ENCODE results near the gene TRIM60.
"Not testable (repeated sequence)": the region's sequence is repeated elsewhere in the genome, so short reads cannot be mapped to it uniquely, and the experiment has no call there.

Gene TRIM60

GRCh38 chr4:165031436-165032211 lies at the start of gene TRIM60:
TSS of gene TRIM60 (plus strand) at chr4:165031999. CDS start at chr4:165040073, 8,074 bp downstream.
- H3K4me3 Mint-ChIP-seq: no peak within 1 kb of the TSS
- no peak within 1 kb of the TSS for H3K27ac Mint-ChIP-seq
- no peaks in the 10 kb centered on the region for H3K36me3 Mint-ChIP-seq
- no peak for DNase-seq
- peaks cover 0 to 17% of the 10 kb centered on the region in 2 donors for H3K27me3 Mint-ChIP-seq
- no peaks in the 10 kb centered on the region for H3K4me1 Mint-ChIP-seq
- H3K9me3 Mint-ChIP-seq: peaks cover 0 to 2% of the 10 kb centered on the region in 2 donors
- ATAC-seq (replicated peaks): no peak

GRCh38 chr4:164989471-164989870 lies 42.3 kb upstream of the TRIM60 start:
- Mint-ChIP-seq H3K9me3 (peaks cover 0 to 2% of the 10 kb centered on the region in 2 donors), H3K36me3 (no peaks in the 10 kb centered on the region), H3K4me1 (no peaks in the 10 kb centered on the region), H3K4me3 (no peak overlapping the region), H3K27ac (no peak overlapping the region), H3K27me3 (no peaks in the 10 kb centered on the region)
- DNase-seq (no peak), ATAC-seq (replicated peaks) (no peak)

GRCh38 chr4:164990786-164991185 lies 41.0 kb upstream of the TRIM60 start:
- H3K27ac Mint-ChIP-seq; H3K4me3 Mint-ChIP-seq; ATAC-seq (replicated peaks); DNase-seq; H3K36me3 Mint-ChIP-seq; H3K4me1 Mint-ChIP-seq; H3K9me3 Mint-ChIP-seq; H3K27me3 Mint-ChIP-seq: not testable (repeated sequence)

GRCh38 chr4:164996123-164996522 lies 35.7 kb upstream of the TRIM60 start:
- not testable (repeated sequence) for H3K36me3 Mint-ChIP-seq; ATAC-seq (replicated peaks); H3K27ac Mint-ChIP-seq; DNase-seq; H3K9me3 Mint-ChIP-seq; H3K4me3 Mint-ChIP-seq; H3K4me1 Mint-ChIP-seq
- H3K27me3 Mint-ChIP-seq: peaks cover 5 to 16% of the 10 kb centered on the region in 2 donors

GRCh38 chr4:164997324-164997723 lies 34.5 kb upstream of the TRIM60 start:
- Mint-ChIP-seq H3K4me1 (no peaks in the 10 kb centered on the region), H3K4me3 (no peak overlapping the region), H3K27ac (no peak overlapping the region), H3K9me3 (no peaks in the 10 kb centered on the region), H3K36me3 (no peaks in the 10 kb centered on the region), H3K27me3 (peaks cover 5 to 16% of the 10 kb centered on the region in 2 donors)
- DNase-seq (no peak), ATAC-seq (replicated peaks) (no peak)

GRCh38 chr4:164997941-164998340 lies 33.9 kb upstream of the TRIM60 start:
- H3K36me3 Mint-ChIP-seq: no peaks in the 10 kb centered on the region
- H3K9me3 Mint-ChIP-seq: no peaks in the 10 kb centered on the region
- H3K27me3 Mint-ChIP-seq: peaks cover 5 to 16% of the 10 kb centered on the region in 2 donors
- no peak for ATAC-seq (replicated peaks)
- no peak overlapping the region for H3K27ac Mint-ChIP-seq
- H3K4me1 Mint-ChIP-seq: no peaks in the 10 kb centered on the region
- no peak for DNase-seq
- H3K4me3 Mint-ChIP-seq: no peak overlapping the region

- not testable (repeated sequence) for ATAC-seq (replicated peaks); H3K4me3 Mint-ChIP-seq; DNase-seq; H3K27ac Mint-ChIP-seq; H3K4me1 Mint-ChIP-seq; H3K9me3 Mint-ChIP-seq; H3K36me3 Mint-ChIP-seq
- H3K27me3 Mint-ChIP-seq: peaks cover 5 to 16% of the 10 kb centered on the region in 2 donors
Measured at GRCh38 chr4:164998526-164999080, 33.2 kb upstream of the TRIM60 start.

- DNase-seq; ATAC-seq (replicated peaks); H3K27ac Mint-ChIP-seq; H3K9me3 Mint-ChIP-seq; H3K4me3 Mint-ChIP-seq; H3K36me3 Mint-ChIP-seq; H3K4me1 Mint-ChIP-seq: not testable (repeated sequence)
- H3K27me3 Mint-ChIP-seq: peaks cover 8 to 23% of the 10 kb centered on the region in 2 donors
Measured at GRCh38 chr4:165001957-165002356, 29.8 kb upstream of the TRIM60 start.

GRCh38 chr4:165005352-165005925 lies 26.4 kb upstream of the TRIM60 start:
- no peaks in the 10 kb centered on the region for H3K4me1 Mint-ChIP-seq
- H3K27ac Mint-ChIP-seq: no peak overlapping the region
- H3K27me3 Mint-ChIP-seq: peaks cover 11 to 15% of the 10 kb centered on the region in 2 donors
- ATAC-seq (replicated peaks): no peak
- DNase-seq: no peak
- no peaks in the 10 kb centered on the region for H3K36me3 Mint-ChIP-seq
- no peak overlapping the region for H3K4me3 Mint-ChIP-seq
- H3K9me3 Mint-ChIP-seq: no peaks in the 10 kb centered on the region

GRCh38 chr4:165006456-165006855 lies 25.3 kb upstream of the TRIM60 start:
- Mint-ChIP-seq H3K27me3 (peaks cover 20 to 24% of the 10 kb centered on the region in 2 donors), H3K36me3 (no peaks in the 10 kb centered on the region), H3K4me3 (no peak overlapping the region)

GRCh38 chr4:165006886-165007285 lies 24.9 kb upstream of the TRIM60 start:
- no peaks in the 10 kb centered on the region for H3K36me3 Mint-ChIP-seq
- H3K27me3 Mint-ChIP-seq: peaks cover 20 to 24% of the 10 kb centered on the region in 2 donors
- no peaks in the 10 kb centered on the region for H3K9me3 Mint-ChIP-seq
- no peaks in the 10 kb centered on the region for H3K4me1 Mint-ChIP-seq
- ATAC-seq (replicated peaks): no peak
- no peak for DNase-seq
- H3K4me3 Mint-ChIP-seq: no peak overlapping the region
- H3K27ac Mint-ChIP-seq: no peak overlapping the region

More at GRCh38 chr4:165006456-165006855, 25.3 kb upstream of the TRIM60 start:
- DNase-seq (no peak), ATAC-seq (replicated peaks) (no peak)
- no peak overlapping the region for H3K27ac Mint-ChIP-seq
- no peaks in the 10 kb centered on the region for H3K4me1 Mint-ChIP-seq
- H3K9me3 Mint-ChIP-seq: no peaks in the 10 kb centered on the region

- peak in 1 of 2 donors; percentile 41 for ATAC-seq (replicated peaks)
- no peak overlapping the region for H3K27ac Mint-ChIP-seq
- H3K4me3 Mint-ChIP-seq: no peak overlapping the region
- H3K9me3 Mint-ChIP-seq: no peaks in the 10 kb centered on the region
- H3K36me3 Mint-ChIP-seq: no peaks in the 10 kb centered on the region
- peaks cover 20 to 35% of the 10 kb centered on the region in 2 donors for H3K27me3 Mint-ChIP-seq
- DNase-seq: no peak
- H3K4me1 Mint-ChIP-seq: no peaks in the 10 kb centered on the region
Measured at GRCh38 chr4:165009493-165010227, 22.1 kb upstream of the TRIM60 start.

- no peak for DNase-seq
- H3K4me3 Mint-ChIP-seq: no peak overlapping the region
- no peak overlapping the region for H3K27ac Mint-ChIP-seq
- no peak for ATAC-seq (replicated peaks)
- H3K36me3 Mint-ChIP-seq: no peaks in the 10 kb centered on the region
- H3K4me1 Mint-ChIP-seq: no peaks in the 10 kb centered on the region
- no peaks in the 10 kb centered on the region for H3K9me3 Mint-ChIP-seq
- peaks cover 20 to 26% of the 10 kb centered on the region in 2 donors for H3K27me3 Mint-ChIP-seq
Measured at GRCh38 chr4:165010487-165010886, 21.3 kb upstream of the TRIM60 start.

- no peaks in the 10 kb centered on the region for H3K9me3 Mint-ChIP-seq
- peaks cover 20 to 26% of the 10 kb centered on the region in 2 donors for H3K27me3 Mint-ChIP-seq
- no peak for ATAC-seq (replicated peaks)
- DNase-seq: no peak
- H3K4me3 Mint-ChIP-seq: no peak overlapping the region
- H3K4me1 Mint-ChIP-seq: no peaks in the 10 kb centered on the region
- no peak overlapping the region for H3K27ac Mint-ChIP-seq
- no peaks in the 10 kb centered on the region for H3K36me3 Mint-ChIP-seq
Measured at GRCh38 chr4:165010991-165011390, 20.8 kb upstream of the TRIM60 start.
